Mesenchymal stem cell (in vitro differentiated cells and primary cell): ENCODE results near the gene RNF215.

Source experiments
- DNase-seq: peaks from one replicate; pipeline ENCODE4 v3.0.0-alpha.2; 2013
- H2AFZ ChIP-seq: one replicate; pipeline ENCODE4 v1.6.1; 2013; ENCODE audit warnings: low read depth, mild to moderate bottlenecking, control low read depth, inconsistent platforms, low read length, moderate library complexity
- H2AK5ac ChIP-seq: 2 replicates; pipeline ENCODE4 v1.6.1; 2013; ENCODE audit warnings: low read length, moderate library complexity, mild to moderate bottlenecking, inconsistent platforms; ENCODE audit not compliant: severe bottlenecking
- H2BK120ac ChIP-seq: one replicate; pipeline ENCODE4 v1.6.1; 2013; ENCODE audit warnings: low read depth, mild to moderate bottlenecking, inconsistent platforms, low read length, moderate library complexity
- H2BK12ac ChIP-seq, 2 experiments: one replicate each; pipeline ENCODE4 v1.6.1; 2013; ENCODE audit warnings: inconsistent platforms in 2 of 2, low read length in 2 of 2, mild to moderate bottlenecking in 2 of 2, moderate library complexity in 2 of 2, control low read depth in 1 of 2
- H2BK15ac ChIP-seq: one replicate; pipeline ENCODE4 v1.6.1; 2013; ENCODE audit warnings: mild to moderate bottlenecking, low read depth, inconsistent platforms; ENCODE audit not compliant: poor library complexity, severe bottlenecking
- H2BK5ac ChIP-seq: 2 replicates; pipeline ENCODE4 v1.6.1; 2013; ENCODE audit warnings: low read depth, mild to moderate bottlenecking, low read length, control low read depth, inconsistent platforms; ENCODE audit not compliant: poor library complexity, severe bottlenecking
- H3K14ac ChIP-seq, 2 experiments: one replicate each; pipeline ENCODE4 v1.6.1; 2013; ENCODE audit warnings: inconsistent platforms in 2 of 2, low read length in 2 of 2, control low read depth in 1 of 2, mild to moderate bottlenecking in 1 of 2, moderate library complexity in 1 of 2
- H3K18ac ChIP-seq, 2 experiments: one replicate each; pipeline ENCODE4 v1.6.1; 2013; ENCODE audit warnings: inconsistent platforms in 2 of 2, low read length in 2 of 2, control low read depth in 1 of 2, low read depth in 1 of 2, mild to moderate bottlenecking in 1 of 2
- H3K23ac ChIP-seq, 2 experiments: one replicate each; pipeline ENCODE4 v1.6.1; 2013; ENCODE audit warnings: inconsistent platforms in 2 of 2, low read length in 2 of 2, mild to moderate bottlenecking in 2 of 2, moderate library complexity in 2 of 2, control low read depth in 1 of 2
- H3K27ac ChIP-seq: 2 replicates; pipeline ENCODE4 v1.5.1; 2013; ENCODE audit warnings: mild to moderate bottlenecking, moderate library complexity, low read length, control low read depth, inconsistent platforms; ENCODE audit not compliant: poor library complexity, severe bottlenecking
- H3K27me3 ChIP-seq, 2 experiments: 2 replicates each; pipeline versions ENCODE4 v1.6.1 to v1.7.0; 2013; ENCODE audit warnings: low read length in 2 of 2, mild to moderate bottlenecking in 2 of 2, moderate library complexity in 2 of 2, control low read depth in 1 of 2, inconsistent platforms in 1 of 2; ENCODE audit not compliant: control insufficient read depth in 1 of 2, insufficient read depth in 1 of 2
- H3K36me3 ChIP-seq, 2 experiments: 2 replicates each; pipeline versions ENCODE4 v1.6.1 to v1.7.0; 2013; ENCODE audit warnings: low read length in 2 of 2, control low read depth in 1 of 2, inconsistent platforms in 1 of 2, low read depth in 1 of 2, mild to moderate bottlenecking in 1 of 2; ENCODE audit not compliant: insufficient read depth in 2 of 2, control insufficient read depth in 1 of 2
- H3K4ac ChIP-seq, 2 experiments: one replicate each; pipeline ENCODE4 v1.6.1; 2013; ENCODE audit warnings: inconsistent platforms in 2 of 2, low read length in 2 of 2, mild to moderate bottlenecking in 2 of 2, moderate library complexity in 2 of 2, control low read depth in 1 of 2, low read depth in 1 of 2
- H3K4me1 ChIP-seq: 2 replicates; pipeline ENCODE4 v1.6.1; 2013; ENCODE audit warnings: low read depth, low read length, control low read depth; ENCODE audit not compliant: control insufficient read depth, insufficient read depth
- H3K4me2 ChIP-seq: 2 replicates; pipeline ENCODE4 v1.6.1; 2013; ENCODE audit warnings: low read length, mild to moderate bottlenecking, inconsistent platforms; ENCODE audit not compliant: poor library complexity, severe bottlenecking
- H3K4me3 ChIP-seq, 2 experiments: 2 replicates each; pipeline versions ENCODE4 v1.5.1 to v1.7.0; 2013; ENCODE audit warnings: low read length in 2 of 2, mild to moderate bottlenecking in 2 of 2, control low read depth in 1 of 2, low read depth in 1 of 2; ENCODE audit not compliant: insufficient read depth in 1 of 2
- H3K79me1 ChIP-seq: replicated peaks from 2 replicates; pipeline ENCODE4 v1.6.1; 2013; ENCODE audit warnings: mild to moderate bottlenecking, control low read depth, low read length, inconsistent platforms; ENCODE audit not compliant: poor library complexity, severe bottlenecking
- H3K9ac ChIP-seq: 2 replicates; pipeline ENCODE4 v1.7.0; 2013; ENCODE audit warnings: mild to moderate bottlenecking, low read length, moderate library complexity
- H3K9me3 ChIP-seq: 2 replicates; pipeline ENCODE4 v1.7.0; 2013; ENCODE audit warnings: mild to moderate bottlenecking, low read length; ENCODE audit not compliant: control insufficient read depth
- H4K8ac ChIP-seq: one replicate; pipeline ENCODE4 v1.6.1; 2013; ENCODE audit warnings: inconsistent platforms, mild to moderate bottlenecking, low read length, moderate library complexity
- H4K91ac ChIP-seq: one replicate; pipeline ENCODE4 v1.6.1; 2013; ENCODE audit warnings: mild to moderate bottlenecking, low read length, inconsistent platforms
- WGBS: methylation state at CpG from one replicate; pipeline ENCODE4 v1.1.7; 2013; ENCODE audit warnings: mixed read lengths; 5-methylcytosine and 5-hydroxymethylcytosine counted together

RNF215 gene

DNA sequence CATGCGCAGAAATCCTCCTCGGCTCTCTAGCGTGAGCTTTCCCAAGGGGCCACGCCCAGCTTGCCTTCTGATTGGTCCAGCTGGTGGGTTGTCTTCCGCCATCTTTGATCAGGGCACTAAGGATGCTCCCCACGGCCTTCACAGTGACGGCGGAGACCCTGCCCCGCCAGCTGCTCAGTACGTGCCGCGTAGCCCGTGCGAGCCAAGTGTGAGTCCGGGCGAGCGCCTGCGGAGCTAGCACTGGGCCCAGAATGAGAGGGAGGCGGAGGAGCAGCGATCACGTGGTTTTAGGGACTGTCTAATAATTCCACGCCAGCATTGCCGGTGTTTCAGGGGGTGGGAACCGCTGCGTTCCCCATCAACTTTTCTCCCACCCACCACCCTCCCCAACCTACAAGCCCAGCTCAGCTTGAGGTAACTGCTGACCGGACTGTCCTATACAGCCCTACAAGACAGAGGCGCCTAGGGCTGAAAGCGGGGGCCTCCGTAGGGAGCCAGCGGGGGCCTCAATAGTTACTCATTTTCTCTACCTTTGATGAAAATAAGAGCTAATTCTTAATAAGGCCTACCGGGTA lies 36.8 kb upstream of the RNF215 start:
- Histone ChIP-seq H3K27me3 (no peaks in the 10 kb centered on the region), H3K4ac (peak overlapping the region in 1 of 2 experiments; percentile 58), H4K8ac (no peak overlapping the region), H3K14ac (no peak overlapping the region), H2BK120ac (no peak overlapping the region), H3K4me3 (peak overlapping the region; percentile 3 to 85), H3K9ac (peak overlapping the region; percentile 96), H4K91ac (no peak overlapping the region), H2BK12ac (no peak overlapping the region), H2BK5ac (no peak overlapping the region), H3K27ac (peak overlapping the region; percentile 91), H2AFZ (peak overlapping the region; percentile 46), H2BK15ac (peak overlapping the region; percentile 89), H3K9me3 (no peaks in the 10 kb centered on the region), H3K36me3 (peaks cover 7 to 18% of the 10 kb centered on the region in 2 experiments), H3K18ac (peak overlapping the region; percentile 56 to 73), H2AK5ac (no peak overlapping the region), H3K4me2 (peak overlapping the region; percentile 88), H3K23ac (no peak overlapping the region), H3K79me1 (peaks cover under 1% of the 10 kb centered on the region), H3K4me1 (peaks cover 31% of the 10 kb centered on the region)
- peak; percentile 100 for DNase-seq
- WGBS: 0% methylated on average over 28 of the region's 31 CpGs

DNA sequence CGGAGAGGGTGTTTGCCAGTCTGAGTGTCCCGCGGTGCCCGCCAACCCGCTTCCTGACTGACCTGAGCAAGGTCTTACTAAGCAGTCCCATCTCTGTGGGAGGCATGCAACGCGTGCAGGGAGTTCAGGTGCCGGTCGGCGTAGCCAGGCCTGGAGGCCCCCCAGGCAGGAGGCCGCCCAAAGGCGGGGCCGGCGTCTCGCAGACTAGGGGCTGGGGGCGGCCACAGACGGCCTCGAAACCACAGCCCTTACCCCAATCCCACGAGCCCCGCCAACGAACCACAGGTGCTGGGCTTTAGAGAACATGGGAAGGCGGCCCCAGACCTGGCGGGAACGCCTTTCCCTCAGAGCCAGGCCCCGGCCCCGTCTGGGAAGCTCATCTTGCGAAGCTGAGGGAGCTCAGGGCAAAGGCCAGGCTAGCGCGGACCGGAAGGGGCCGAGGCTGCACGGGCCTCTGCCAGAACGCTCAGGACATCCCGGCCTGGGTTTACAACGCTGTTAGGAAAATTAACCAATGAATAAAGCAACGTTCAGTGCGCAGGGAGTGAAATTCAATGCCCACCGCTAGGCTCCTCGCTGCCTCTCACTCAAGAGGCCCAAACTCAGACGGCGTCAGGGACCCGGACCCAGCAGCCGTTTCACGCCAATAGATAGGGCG lies 36.2 kb upstream of the RNF215 start:
- Histone ChIP-seq H2BK5ac (peak overlapping the region; percentile 75), H3K14ac (peak overlapping the region in 1 of 2 experiments; percentile 90), H2BK12ac (peak overlapping the region; percentile 38 to 45), H3K36me3 (peaks cover 13 to 17% of the 10 kb centered on the region in 2 experiments), H4K8ac (peak overlapping the region; percentile 98), H3K18ac (peak overlapping the region; percentile 96 to 98), H2BK15ac (peak overlapping the region; percentile 54), H2AFZ (peak overlapping the region; percentile 21), H3K27ac (peak overlapping the region; percentile 91), H3K4me2 (peak overlapping the region; percentile 61), H3K9me3 (no peaks in the 10 kb centered on the region), H3K27me3 (no peaks in the 10 kb centered on the region), H2BK120ac (peak overlapping the region; percentile 96), H4K91ac (peak overlapping the region; percentile 98), H3K4me3 (peak overlapping the region; percentile 54 to 85), H3K9ac (peak overlapping the region; percentile 96), H3K23ac (peak overlapping the region in 1 of 2 experiments; percentile 85), H3K4ac (peak overlapping the region; percentile 96 to 97), H3K79me1 (peaks cover 2% of the 10 kb centered on the region), H2AK5ac (peak overlapping the region; percentile 40), H3K4me1 (peaks cover 31% of the 10 kb centered on the region)
- WGBS: under 1% methylated on average over 45 of the region's 45 CpGs
- DNase-seq: no peak

DNA sequence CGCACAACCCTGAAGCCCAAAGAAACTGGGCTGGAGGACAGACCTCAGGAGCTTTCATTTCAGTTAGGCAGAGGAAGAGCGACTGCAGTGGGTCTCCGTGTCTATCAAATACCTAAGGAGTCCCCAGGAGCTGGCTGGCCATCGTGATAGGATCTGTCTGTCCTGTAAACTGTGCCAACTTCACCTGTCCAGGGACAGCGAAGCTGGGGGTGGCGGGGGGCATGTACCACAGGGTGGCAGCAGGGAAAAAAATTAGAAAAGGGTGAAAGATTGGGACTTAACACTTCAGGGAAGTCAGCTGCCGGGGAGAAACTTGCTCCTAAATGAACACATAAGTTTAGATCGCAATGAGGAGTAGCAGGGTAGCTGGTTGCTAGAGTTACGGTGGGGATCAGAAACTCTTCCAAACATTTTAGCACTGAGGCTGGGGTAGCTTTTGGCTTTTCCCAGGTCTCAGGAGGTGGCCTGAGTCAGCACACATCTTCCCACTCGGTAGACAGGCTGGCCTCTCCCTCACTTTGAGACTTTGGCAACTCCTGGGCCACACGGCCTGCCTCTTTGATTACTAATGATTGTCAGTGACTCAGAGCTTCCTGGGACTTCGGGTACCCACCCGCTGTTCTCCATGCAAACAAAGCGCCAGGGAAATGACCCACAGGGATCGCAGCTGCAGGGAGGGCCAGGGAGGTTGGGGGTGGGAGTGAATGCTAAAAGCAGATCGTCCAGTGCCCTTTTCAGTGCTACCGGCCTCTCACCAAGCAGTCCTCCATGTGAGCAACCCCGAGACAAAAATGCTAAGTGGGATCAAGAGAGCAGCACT lies 35.5 kb upstream of the RNF215 start:
- Histone ChIP-seq H2AFZ (peak overlapping the region; percentile 21), H2BK12ac (peak overlapping the region; percentile 38 to 76), H3K4me1 (peaks cover 31% of the 10 kb centered on the region), H3K9me3 (no peaks in the 10 kb centered on the region), H3K4me2 (peak overlapping the region; percentile 61), H3K27ac (peak overlapping the region; percentile 91), H3K4me3 (peak overlapping the region; percentile 54 to 85), H3K23ac (no peak overlapping the region), H3K27me3 (no peaks in the 10 kb centered on the region), H3K79me1 (peaks cover 3% of the 10 kb centered on the region), H3K4ac (peak overlapping the region; percentile 96 to 97), H4K91ac (peak overlapping the region; percentile 98), H4K8ac (peak overlapping the region; percentile 98), H2AK5ac (peak overlapping the region; percentile 90), H3K36me3 (peaks cover 17 to 20% of the 10 kb centered on the region in 2 experiments), H3K14ac (peak overlapping the region in 1 of 2 experiments; percentile 90), H2BK15ac (peak overlapping the region; percentile 60), H3K9ac (peak overlapping the region; percentile 96), H2BK5ac (peak overlapping the region; percentile 75), H3K18ac (peak overlapping the region; percentile 96 to 98), H2BK120ac (peak overlapping the region; percentile 96)
- DNase-seq: peak; percentile 97
- 26% methylated on average over 18 of the region's 18 CpGs for WGBS
